K562 (cell line): ENCODE measurements around the gene VWA3A. TPM values are rescaled to one million over a fixed set of nuclear protein-coding genes. Genes with fewer than 3 reads are reported as not detected.

ENCODE experiments used
- CREM ChIP-seq: IDR thresholded peaks from 2 replicates; pipeline ENCODE4 v1.6.1; 2014; ENCODE audit warnings: antibody characterized with exemption, low read depth
- FOS ChIP-seq: IDR thresholded peaks from 3 replicates; pipeline ENCODE4 v1.6.1; 2011; ENCODE audit not compliant: insufficient read length; ENCODE audit errors: extremely low read depth
- HLTF ChIP-seq: fragments of 450-650 bp; IDR thresholded peaks from 2 replicates; pipeline ENCODE4 v1.6.1; 2016
- HNRNPH1 ChIP-seq: fragments of 200-400 bp; formaldehyde crosslinking; optimal IDR thresholded peaks from 2 replicates; pipeline ENCODE3; 2017; ENCODE audit warnings: low read depth, mild to moderate bottlenecking, low read length, moderate library complexity
- NCOA2 ChIP-seq, 2 experiments: fragments of 450-650 bp; IDR thresholded peaks; 2 replicates each; pipeline ENCODE4 v1.6.1; 2018; ENCODE audit warnings: mild to moderate bottlenecking in 2 of 2, moderate library complexity in 1 of 2; ENCODE audit not compliant: partially characterized antibody in 2 of 2
- POLR3G ChIP-seq: IDR thresholded peaks from 2 replicates; pipeline ENCODE4 v1.6.1; 2011; ENCODE audit not compliant: insufficient read length, insufficient replicate concordance; ENCODE audit errors: extremely low read depth
- RHOXF2B ChIP-seq: fragments of 250-450 bp; sonication (Bioruptor Pico); conservative IDR thresholded peaks from 2 replicates; pipeline ENCODE4 v1.5.1; 2021
- SIRT6 ChIP-seq: IDR thresholded peaks from one replicate; pipeline ENCODE4 v1.6.1; 2012; ENCODE audit warnings: low read depth, mild to moderate bottlenecking, control low read depth, inconsistent platforms, low read length, moderate library complexity
- SREBF1 ChIP-seq: fragments of 150-350 bp; IDR thresholded peaks from 2 replicates; pipeline ENCODE4 v1.6.1; 2014; ENCODE audit warnings: antibody characterized with exemption, low read depth, low read length, borderline replicate concordance
- TRIM24 ChIP-seq, 2 experiments: fragments of 450-650 bp; IDR thresholded peaks; 2 replicates each; pipeline ENCODE4 v1.6.1; 2016
- ZBTB7A ChIP-seq: IDR thresholded peaks from 2 replicates; pipeline ENCODE4 v1.6.1; 2011; ENCODE audit warnings: low read depth, mild to moderate bottlenecking, low read length, moderate library complexity, borderline replicate concordance; ENCODE audit not compliant: control insufficient read depth
- ZNF124 ChIP-seq: sonication (generic); formaldehyde crosslinking; IDR thresholded peaks from 2 replicates; pipeline ENCODE4 v1.8.1; 2022; ENCODE audit warnings: missing genetic modification reagents
- ZNF79 ChIP-seq: fragments of 250-450 bp; sonication (Bioruptor Pico); IDR thresholded peaks from 2 replicates; pipeline ENCODE4 v1.4.0; 2020; ENCODE audit warnings: low read depth, mild to moderate bottlenecking, moderate library complexity
- polyA plus RNA-seq, 8 experiments: library from polyadenylated mRNA; depleted of rRNA in 4 of 8; stranded (reverse) in 5 of 8; unstranded in 3 of 8; fragments of >200 nt; fragmentation: Nextera tagmentation in 2 of 8; fragmentation: Illumina TruSeq in 1 of 8; extraction: Ambion mirVana in 2 of 8; extraction: Trizol in 1 of 8; gene quantifications; 2 replicates each; pipeline versions ENCODE4 v1.2.1 to v1.2.3, GENCODE V29; 2011 to 2014; ENCODE audit warnings: inconsistent platforms in 1 of 8, missing spikeins in 1 of 8
- total RNA-seq, 7 experiments: library from RNA; depleted of rRNA in 6 of 7; stranded (reverse); fragments of >200 nt in 6 of 7; fragmentation: Illumina TruSeq in 2 of 7; extraction: Trizol in 2 of 7; gene quantifications; 2 replicates each; pipeline versions ENCODE4 v1.2.1 to v1.2.3, GENCODE V29; 2011 to 2021; ENCODE audit warnings: low replicate concordance in 1 of 7
- TF ChIP-seq, protein P1 (sequence below), 2 experiments: fragments of 450-650 bp; IDR thresholded peaks; 2 replicates each; pipeline ENCODE4 v1.6.1; 2016; ENCODE audit warnings: mild to moderate bottlenecking in 2 of 2, borderline replicate concordance in 1 of 2, low read depth in 1 of 2, moderate library complexity in 1 of 2
- TF ChIP-seq, protein P2 (sequence below): IDR thresholded peaks from 3 replicates; pipeline ENCODE4 v1.6.1; 2011; ENCODE audit warnings: borderline replicate concordance, mild to moderate bottlenecking, moderate library complexity; ENCODE audit not compliant: insufficient read length; ENCODE audit errors: extremely low read depth

The VWA3A gene
- total and polyA plus RNA-seq, 9 of the 15 experiments (the other 6 are each of a cell fraction or from before 2014, with no cell fraction given) = not detected

DNA sequence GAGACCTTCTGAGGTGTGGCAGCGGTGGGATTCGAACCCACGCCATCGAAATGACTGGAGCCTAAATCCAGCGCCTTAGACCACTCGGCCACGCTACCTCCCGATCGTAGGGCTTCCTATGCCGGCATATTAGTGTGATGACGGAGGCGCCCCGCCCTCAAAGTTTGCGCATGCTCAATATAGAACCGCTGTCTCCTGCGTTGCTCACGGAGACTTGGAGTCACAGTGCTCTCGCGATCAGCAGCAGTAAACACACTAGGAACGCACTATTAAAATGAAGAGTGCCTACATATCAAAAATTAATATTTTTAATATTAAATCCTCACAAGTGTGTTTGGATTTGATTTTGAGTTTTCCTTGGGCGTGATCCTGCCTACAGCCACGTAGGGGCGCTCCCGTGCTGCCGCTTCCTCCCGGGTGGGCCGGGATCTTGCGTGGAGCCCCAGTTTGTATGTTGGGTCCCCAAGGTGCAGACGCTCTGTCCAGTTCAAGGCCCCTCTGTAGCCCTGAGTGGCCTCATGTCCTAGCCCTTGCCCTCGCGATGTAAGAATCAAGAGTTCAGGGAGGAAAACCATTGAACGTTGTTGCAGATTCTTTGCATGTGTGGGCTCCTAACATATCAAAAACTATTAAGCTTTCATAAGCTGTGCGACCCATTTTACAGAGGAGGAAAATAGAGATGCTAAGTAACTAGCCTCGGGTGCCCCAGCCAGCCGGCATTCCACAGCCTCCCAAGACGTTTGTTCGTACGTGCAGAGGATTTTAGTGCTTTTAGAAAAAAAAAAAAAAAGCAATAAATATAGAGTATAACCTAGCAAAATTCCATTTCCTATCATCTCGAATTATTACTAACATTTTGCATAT is 103.6 kb downstream of the VWA3A start (continued):
- TF ChIP-seq, protein P1, sequence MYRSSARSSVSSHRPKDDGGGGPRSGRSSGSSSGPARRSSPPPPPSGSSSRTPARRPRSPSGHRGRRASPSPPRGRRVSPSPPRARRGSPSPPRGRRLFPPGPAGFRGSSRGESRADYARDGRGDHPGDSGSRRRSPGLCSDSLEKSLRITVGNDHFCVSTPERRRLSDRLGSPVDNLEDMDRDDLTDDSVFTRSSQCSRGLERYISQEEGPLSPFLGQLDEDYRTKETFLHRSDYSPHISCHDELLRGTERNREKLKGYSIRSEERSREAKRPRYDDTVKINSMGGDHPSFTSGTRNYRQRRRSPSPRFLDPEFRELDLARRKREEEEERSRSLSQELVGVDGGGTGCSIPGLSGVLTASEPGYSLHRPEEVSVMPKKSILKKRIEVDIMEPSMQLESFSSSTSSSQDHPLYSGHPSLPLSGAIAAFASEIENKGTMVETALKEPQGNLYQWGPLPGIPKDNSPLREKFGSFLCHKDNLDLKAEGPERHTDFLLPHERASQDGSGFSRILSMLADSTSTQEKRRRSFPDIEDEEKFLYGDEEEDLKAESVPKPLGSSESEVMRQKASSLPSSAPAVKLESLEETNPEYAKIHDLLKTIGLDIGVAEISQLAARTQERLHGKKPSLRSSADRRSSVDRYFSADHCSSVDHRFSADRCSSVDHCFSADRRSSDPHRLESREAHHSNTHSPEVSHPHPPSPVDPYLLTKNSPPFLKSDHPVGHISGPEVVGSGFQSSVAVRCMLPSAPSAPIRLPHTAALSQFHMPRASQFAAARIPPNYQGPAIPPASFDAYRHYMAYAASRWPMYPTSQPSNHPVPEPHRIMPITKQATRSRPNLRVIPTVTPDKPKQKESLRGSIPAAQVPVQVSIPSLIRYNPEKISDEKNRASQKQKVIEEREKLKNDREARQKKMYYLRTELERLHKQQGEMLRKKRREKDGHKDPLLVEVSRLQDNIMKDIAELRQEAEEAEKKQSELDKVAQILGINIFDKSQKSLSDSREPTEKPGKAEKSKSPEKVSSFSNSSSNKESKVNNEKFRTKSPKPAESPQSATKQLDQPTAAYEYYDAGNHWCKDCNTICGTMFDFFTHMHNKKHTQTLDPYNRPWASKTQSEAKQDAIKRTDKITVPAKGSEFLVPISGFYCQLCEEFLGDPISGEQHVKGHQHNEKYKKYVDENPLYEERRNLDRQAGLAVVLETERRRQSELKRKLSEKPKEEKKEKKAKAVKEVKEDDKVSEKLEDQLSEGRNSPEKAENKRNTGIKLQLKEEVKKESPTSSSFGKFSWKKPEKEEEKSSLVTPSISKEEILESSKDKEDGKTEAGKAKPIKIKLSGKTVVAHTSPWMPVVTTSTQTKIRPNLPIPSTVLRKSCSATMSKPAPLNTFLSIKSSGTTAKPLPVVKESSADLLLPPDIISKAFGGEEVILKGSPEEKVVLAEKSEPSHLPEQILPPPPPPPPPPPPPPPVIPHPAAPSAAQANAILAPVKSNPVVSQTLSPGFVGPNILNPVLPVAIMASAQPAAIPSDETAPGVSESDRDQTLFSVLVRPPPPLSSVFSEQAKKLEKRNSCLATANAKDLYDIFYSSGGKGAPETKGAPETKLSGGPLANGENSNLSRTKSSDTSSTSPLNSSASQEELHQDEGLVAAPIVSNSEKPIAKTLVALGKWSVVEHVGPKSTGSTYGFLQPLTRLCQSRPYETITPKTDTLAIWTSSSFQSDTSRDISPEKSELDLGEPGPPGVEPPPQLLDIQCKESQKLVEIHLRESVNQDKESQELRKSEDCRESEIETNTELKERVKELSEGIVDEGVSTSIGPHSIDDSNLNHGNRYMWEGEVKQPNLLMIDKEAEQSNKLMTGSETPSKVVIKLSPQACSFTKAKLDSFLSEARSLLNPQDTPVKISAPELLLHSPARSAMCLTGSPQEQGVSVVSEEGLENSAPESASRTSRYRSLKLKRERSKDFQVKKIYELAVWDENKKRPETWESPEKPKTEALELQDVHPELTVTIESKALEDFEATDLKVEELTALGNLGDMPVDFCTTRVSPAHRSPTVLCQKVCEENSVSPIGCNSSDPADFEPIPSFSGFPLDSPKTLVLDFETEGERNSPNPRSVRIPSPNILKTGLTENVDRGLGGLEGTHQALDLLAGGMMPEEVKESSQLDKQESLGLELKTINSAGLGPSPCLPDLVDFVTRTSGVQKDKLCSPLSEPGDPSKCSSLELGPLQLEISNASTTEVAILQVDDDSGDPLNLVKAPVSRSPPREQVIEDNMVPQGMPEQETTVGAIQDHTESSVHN (IDR thresholded peaks at IDR 0.05; ENCODE audit: borderline replicate concordance in 1 of 2, low read depth in 1 of 2) = peak in 1 of 2 experiments; percentile 46; a peak in 1 of 4 replicates
- TF ChIP-seq SREBF1 = no peak; the same call in 1 of the 2 replicates
- peak; percentile 79 for TF ChIP-seq POLR3G
- TF ChIP-seq CREM = peak; percentile 59
- TF ChIP-seq RHOXF2B (CRISPR knock-in tag) = 0 out of 2 replicates have a peak, but pooled peaks have one; percentile 40
- peak; percentile 39 for TF ChIP-seq FOS
- peak; percentile 27; the same call in 1 of the 2 replicates for TF ChIP-seq ZBTB7A
- TF ChIP-seq TRIM24 (IDR thresholded peaks at IDR 0.05) = 0 out of 4 replicates have a peak, but pooled peaks of 1 of the 2 experiments have one; percentile 17
- TF ChIP-seq HNRNPH1 = no peak
- TF ChIP-seq, protein P2, sequence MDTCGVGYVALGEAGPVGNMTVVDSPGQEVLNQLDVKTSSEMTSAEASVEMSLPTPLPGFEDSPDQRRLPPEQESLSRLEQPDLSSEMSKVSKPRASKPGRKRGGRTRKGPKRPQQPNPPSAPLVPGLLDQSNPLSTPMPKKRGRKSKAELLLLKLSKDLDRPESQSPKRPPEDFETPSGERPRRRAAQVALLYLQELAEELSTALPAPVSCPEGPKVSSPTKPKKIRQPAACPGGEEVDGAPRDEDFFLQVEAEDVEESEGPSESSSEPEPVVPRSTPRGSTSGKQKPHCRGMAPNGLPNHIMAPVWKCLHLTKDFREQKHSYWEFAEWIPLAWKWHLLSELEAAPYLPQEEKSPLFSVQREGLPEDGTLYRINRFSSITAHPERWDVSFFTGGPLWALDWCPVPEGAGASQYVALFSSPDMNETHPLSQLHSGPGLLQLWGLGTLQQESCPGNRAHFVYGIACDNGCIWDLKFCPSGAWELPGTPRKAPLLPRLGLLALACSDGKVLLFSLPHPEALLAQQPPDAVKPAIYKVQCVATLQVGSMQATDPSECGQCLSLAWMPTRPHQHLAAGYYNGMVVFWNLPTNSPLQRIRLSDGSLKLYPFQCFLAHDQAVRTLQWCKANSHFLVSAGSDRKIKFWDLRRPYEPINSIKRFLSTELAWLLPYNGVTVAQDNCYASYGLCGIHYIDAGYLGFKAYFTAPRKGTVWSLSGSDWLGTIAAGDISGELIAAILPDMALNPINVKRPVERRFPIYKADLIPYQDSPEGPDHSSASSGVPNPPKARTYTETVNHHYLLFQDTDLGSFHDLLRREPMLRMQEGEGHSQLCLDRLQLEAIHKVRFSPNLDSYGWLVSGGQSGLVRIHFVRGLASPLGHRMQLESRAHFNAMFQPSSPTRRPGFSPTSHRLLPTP = peak; percentile 90
- 0 out of 2 replicates have a peak, but pooled peaks have one; percentile 42 for TF ChIP-seq HLTF
- no peak for TF ChIP-seq SIRT6
- TF ChIP-seq NCOA2 (IDR thresholded peaks at IDR 0.05; ENCODE audit: partially characterized antibody in 2 of 2) = no peak
- no peak for TF ChIP-seq ZNF124
- no peak for TF ChIP-seq ZNF79
